ENCODE measurements around the gene IFI16. TPM values are rescaled to one million over a fixed set of nuclear protein-coding genes. Genes with fewer than 3 reads are reported as not detected.

Gene IFI16
- total RNA-seq, 1 experiment from 2014 or later, result 139 TPM

DNA sequence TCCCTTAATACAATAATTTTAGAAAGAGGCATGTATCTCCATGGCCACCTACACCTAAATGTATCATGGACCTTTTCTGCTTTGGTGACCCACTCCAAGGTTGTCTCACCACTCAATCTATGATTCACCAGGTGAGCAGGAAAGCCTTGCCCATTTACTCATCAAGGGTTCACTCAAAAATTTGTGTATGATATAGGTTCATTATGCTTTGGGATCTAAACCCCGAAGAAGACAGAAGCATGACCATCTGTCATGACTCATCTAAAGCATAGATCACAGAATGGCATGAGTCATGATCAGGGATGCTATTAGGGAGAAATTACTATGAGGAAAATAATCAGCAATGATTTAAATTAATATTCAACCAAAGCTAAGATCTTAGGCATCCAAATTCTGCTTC is 39.9 kb upstream of the IFI16 start:
- Mint-ChIP-seq H3K27ac (ENCODE audit: low read depth, unreplicated experiment) (no peak overlapping the region), H3K4me1 (ENCODE audit: insufficient read depth, unreplicated experiment) (peaks cover 7% of the 10 kb centered on the region), H3K9me3 (ENCODE audit: unreplicated experiment) (no peaks in the 10 kb centered on the region), H3K27me3 (ENCODE audit: insufficient read depth, unreplicated experiment) (peaks cover 34% of the 10 kb centered on the region), H3K36me3 (ENCODE audit: insufficient read depth, unreplicated experiment) (no peaks in the 10 kb centered on the region), H3K4me3 (ENCODE audit: unreplicated experiment) (no peak overlapping the region)
- intact Hi-C loops (cut with micrococcal nuclease), result no loop called here
- no TSS peak for BruUV-seq (replicated peaks)
- ChIA-PET POLR2A (interaction anchor here (1.5 kb wide), 1 partner anchor 40 kb away, joined by 4 read pairs; the partner anchor contains the start of gene IFI16), CTCF (interaction anchor here (1.2 to 1.7 kb wide), 2 partner anchors 16 to 27 kb away, joined by 4 to 5 read pairs; no protein-coding TSS in a partner anchor)
- DNase-seq (ENCODE audit: unreplicated experiment), result peak; percentile 38
- TF ChIP-seq, protein P1, sequence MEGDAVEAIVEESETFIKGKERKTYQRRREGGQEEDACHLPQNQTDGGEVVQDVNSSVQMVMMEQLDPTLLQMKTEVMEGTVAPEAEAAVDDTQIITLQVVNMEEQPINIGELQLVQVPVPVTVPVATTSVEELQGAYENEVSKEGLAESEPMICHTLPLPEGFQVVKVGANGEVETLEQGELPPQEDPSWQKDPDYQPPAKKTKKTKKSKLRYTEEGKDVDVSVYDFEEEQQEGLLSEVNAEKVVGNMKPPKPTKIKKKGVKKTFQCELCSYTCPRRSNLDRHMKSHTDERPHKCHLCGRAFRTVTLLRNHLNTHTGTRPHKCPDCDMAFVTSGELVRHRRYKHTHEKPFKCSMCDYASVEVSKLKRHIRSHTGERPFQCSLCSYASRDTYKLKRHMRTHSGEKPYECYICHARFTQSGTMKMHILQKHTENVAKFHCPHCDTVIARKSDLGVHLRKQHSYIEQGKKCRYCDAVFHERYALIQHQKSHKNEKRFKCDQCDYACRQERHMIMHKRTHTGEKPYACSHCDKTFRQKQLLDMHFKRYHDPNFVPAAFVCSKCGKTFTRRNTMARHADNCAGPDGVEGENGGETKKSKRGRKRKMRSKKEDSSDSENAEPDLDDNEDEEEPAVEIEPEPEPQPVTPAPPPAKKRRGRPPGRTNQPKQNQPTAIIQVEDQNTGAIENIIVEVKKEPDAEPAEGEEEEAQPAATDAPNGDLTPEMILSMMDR (IDR thresholded peaks at IDR 0.05; ENCODE audit: unreplicated experiment), result no peak

DNA sequence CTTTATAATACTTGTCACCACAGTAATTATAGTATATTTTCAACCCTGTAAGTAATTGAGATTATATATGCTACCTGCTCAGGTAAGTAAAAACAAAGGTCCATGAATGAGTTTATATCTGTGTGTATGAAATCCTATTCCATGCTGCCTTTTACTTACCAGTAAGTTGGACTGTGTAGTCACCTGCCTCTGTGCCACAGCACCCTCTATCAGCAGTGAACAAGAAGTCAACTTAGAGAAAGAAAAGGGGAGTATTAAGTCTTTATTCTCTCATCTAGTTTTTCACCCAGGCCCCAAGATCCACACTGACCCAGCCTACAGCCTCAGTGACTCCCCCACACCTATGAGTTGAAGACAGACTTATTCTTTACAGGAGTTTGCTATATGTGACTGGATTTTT is 36.9 kb upstream of the IFI16 start:
- H3K4me3 Mint-ChIP-seq (ENCODE audit: unreplicated experiment), result no peak overlapping the region
- H3K27ac Mint-ChIP-seq (ENCODE audit: low read depth, unreplicated experiment), result no peak overlapping the region
- POLR2A ChIA-PET, result interaction anchor here (0.6 kb wide), 1 partner anchor 229 kb away, joined by 3 read pairs; no protein-coding TSS in a partner anchor
- intact Hi-C loops (cut with micrococcal nuclease), result no loop called here
- no TSS peak for BruUV-seq (replicated peaks)
- H3K4me1 Mint-ChIP-seq (ENCODE audit: insufficient read depth, unreplicated experiment), result peaks cover 7% of the 10 kb centered on the region
- peak; percentile 40 for DNase-seq (ENCODE audit: unreplicated experiment)
- H3K36me3 Mint-ChIP-seq (ENCODE audit: insufficient read depth, unreplicated experiment), result no peaks in the 10 kb centered on the region
- peaks cover 12% of the 10 kb centered on the region for H3K27me3 Mint-ChIP-seq (ENCODE audit: insufficient read depth, unreplicated experiment)
- CTCF ChIA-PET, result no interaction called here
- H3K9me3 Mint-ChIP-seq (ENCODE audit: unreplicated experiment), result no peaks in the 10 kb centered on the region
- TF ChIP-seq, protein P1 (IDR thresholded peaks at IDR 0.05; ENCODE audit: unreplicated experiment), result peak; percentile 21

DNA sequence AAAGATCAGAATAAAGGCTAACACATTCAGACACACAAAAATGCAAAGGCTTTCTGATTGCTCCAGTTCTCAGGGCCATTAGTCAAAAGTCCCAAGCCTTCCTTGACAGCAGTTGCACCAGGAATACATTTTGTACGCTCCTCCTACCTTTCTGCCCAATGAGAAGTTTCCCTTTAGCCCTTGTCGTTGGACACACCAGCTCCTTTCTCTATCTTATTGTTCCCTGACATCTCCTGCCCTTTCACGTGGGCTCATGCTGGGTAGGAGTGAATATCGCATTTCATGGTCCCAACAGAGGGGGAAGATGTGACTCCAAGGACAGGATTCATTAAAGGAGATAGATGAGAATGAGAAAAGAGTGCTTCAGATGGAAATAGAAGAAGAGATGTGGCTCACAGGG is 33.5 kb upstream of the IFI16 start:
- BruUV-seq (replicated peaks), result no TSS peak
- H3K4me3 Mint-ChIP-seq (ENCODE audit: unreplicated experiment), result no peak overlapping the region
- TF ChIP-seq, protein P1 (IDR thresholded peaks at IDR 0.05; ENCODE audit: unreplicated experiment), result no peak
- no peak for DNase-seq (ENCODE audit: unreplicated experiment)
- H3K9me3 Mint-ChIP-seq (ENCODE audit: unreplicated experiment), result no peaks in the 10 kb centered on the region
- H3K27ac Mint-ChIP-seq (ENCODE audit: low read depth, unreplicated experiment), result no peak overlapping the region
- no peaks in the 10 kb centered on the region for H3K4me1 Mint-ChIP-seq (ENCODE audit: insufficient read depth, unreplicated experiment)
- POLR2A ChIA-PET, result no interaction called here
- no peaks in the 10 kb centered on the region for H3K36me3 Mint-ChIP-seq (ENCODE audit: insufficient read depth, unreplicated experiment)
- CTCF ChIA-PET, result interaction anchor here (0.7 to 1.3 kb wide), 4 partner anchors 9 to 59 kb away, joined by 3 to 7 read pairs (median 4); no protein-coding TSS in a partner anchor
- intact Hi-C loops (cut with micrococcal nuclease), result no loop called here
- peaks cover 25% of the 10 kb centered on the region for H3K27me3 Mint-ChIP-seq (ENCODE audit: insufficient read depth, unreplicated experiment)

DNA sequence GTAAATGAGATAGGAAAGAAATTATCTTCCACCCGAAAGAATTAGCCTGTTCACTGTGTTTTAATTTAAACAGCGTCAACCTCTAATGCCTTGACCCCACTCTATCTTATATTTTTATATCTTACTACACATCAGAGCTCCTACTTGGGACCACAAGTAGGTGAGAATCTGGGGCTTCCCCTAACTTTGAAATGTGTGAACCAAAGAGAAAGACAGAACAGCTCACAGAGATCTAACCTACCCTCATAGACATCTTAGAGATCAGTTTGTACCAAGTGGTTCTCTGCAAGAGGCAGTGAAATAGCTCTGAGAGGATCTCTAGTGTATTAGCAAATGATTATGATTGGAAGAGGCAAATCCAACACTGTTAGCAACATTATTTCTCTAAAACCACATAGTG is 31.0 kb upstream of the IFI16 start:
- Mint-ChIP-seq H3K4me3 (ENCODE audit: unreplicated experiment) (no peak overlapping the region), H3K36me3 (ENCODE audit: insufficient read depth, unreplicated experiment) (no peaks in the 10 kb centered on the region), H3K4me1 (ENCODE audit: insufficient read depth, unreplicated experiment) (no peaks in the 10 kb centered on the region), H3K27me3 (ENCODE audit: insufficient read depth, unreplicated experiment) (peaks cover 38% of the 10 kb centered on the region), H3K9me3 (ENCODE audit: unreplicated experiment) (peaks cover 8% of the 10 kb centered on the region), H3K27ac (ENCODE audit: low read depth, unreplicated experiment) (no peak overlapping the region)
- intact Hi-C loops (cut with micrococcal nuclease), result no loop called here
- CTCF ChIA-PET, result interaction anchor here (0.6 to 1.0 kb wide), 2 partner anchors 12 to 817 kb away, joined by 3 to 5 read pairs; no protein-coding TSS in a partner anchor
- TF ChIP-seq, protein P1 (IDR thresholded peaks at IDR 0.05; ENCODE audit: unreplicated experiment), result no peak
- no peak for DNase-seq (ENCODE audit: unreplicated experiment)
- BruUV-seq (replicated peaks), result no TSS peak
- POLR2A ChIA-PET, result interaction anchor here (0.5 kb wide), 1 partner anchor 70 kb away, joined by 3 read pairs; no protein-coding TSS in a partner anchor

Data from MCF 10A (cell line).